NCI-H2196 treated with DMSO at 0.1 percent for 48 hours (cell line): ENCODE data around the gene SRY.
"Not testable (repeated sequence)": the region's sequence is repeated elsewhere in the genome, so short reads cannot be mapped to it uniquely, and the experiment has no call there.

Experiments
- DNase-seq: peaks from one replicate; lab custom pipeline; 2025; ENCODE audit not compliant: unreplicated experiment; lab: John Stamatoyannopoulos, UW

SRY gene

GRCh38 chrY:2787600-2787999 lies at the start of gene SRY:
Gene SRY, minus strand, starts transcription at chrY:2787682. Its CDS starts 79 bp downstream, at chrY:2787603.
- DNase-seq = no peak

- DNase-seq = no peak
Observed at GRCh38 chrY:2837078-2837477, 49.6 kb upstream of the SRY start.

GRCh38 chrY:2835230-2835629 lies 47.7 kb upstream of the SRY start:
- no peak for DNase-seq

GRCh38 chrY:2828497-2828896 lies 41.0 kb upstream of the SRY start:
- no peak for DNase-seq

GRCh38 chrY:2824471-2824870 lies 37.0 kb upstream of the SRY start:
- no peak for DNase-seq

DNA sequence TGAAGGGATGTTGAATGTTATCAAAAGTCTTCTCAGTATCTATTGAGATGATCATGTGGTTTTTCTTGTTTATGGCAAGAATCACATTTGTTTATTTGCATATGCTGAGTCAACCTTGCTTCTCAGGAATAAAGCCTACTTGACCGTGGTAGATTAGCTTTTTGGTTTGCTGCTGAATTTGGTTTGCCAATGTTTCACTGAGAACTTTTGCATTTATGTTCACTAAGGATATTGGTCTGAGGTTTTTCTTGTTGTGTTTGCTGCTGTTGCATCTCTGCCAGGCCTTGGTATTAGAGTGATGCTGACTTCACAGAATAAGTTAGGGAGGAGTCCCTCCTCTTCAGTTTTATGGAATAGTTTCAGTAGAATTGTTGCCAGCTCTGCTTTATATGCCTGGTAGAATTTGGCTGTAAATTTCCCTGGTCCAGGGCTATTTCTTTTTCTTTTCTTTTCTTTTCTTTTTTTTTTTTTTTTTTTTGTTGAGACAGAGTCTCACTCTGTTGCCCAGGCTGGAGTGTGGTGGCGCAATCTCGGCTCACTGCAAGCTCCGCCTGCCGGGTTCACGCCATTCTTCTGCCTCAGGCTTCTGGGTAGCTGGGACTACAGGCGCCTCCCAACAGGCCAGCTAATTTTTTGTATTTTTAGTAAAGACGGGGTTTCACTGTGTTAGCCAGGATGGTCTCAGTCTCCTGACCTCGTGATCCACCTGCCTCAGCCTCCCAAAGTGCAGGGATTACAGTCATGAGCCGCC lies 29.8 kb upstream of the SRY start:
- not testable (repeated sequence) for DNase-seq

DNA sequence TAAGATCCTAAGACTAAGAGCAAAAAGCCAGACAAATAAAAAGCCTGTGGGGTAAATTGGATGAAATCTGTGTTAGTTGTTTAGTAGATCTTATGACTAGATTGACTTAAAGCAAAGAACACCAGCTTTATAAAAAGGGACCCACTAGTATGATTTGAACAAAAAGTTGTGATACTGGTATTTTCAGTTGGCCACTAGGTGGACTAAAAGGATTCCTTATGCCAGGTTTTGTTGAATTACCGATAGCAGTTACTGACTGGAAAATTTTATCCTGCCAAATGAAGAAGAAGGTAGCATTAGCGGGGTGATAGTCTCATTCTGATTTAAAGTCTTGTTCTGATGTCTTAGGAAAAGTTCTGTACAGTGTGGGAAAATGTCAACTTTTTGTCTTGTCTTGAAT lies 12.8 kb upstream of the SRY start:
- DNase-seq = no peak

DNA sequence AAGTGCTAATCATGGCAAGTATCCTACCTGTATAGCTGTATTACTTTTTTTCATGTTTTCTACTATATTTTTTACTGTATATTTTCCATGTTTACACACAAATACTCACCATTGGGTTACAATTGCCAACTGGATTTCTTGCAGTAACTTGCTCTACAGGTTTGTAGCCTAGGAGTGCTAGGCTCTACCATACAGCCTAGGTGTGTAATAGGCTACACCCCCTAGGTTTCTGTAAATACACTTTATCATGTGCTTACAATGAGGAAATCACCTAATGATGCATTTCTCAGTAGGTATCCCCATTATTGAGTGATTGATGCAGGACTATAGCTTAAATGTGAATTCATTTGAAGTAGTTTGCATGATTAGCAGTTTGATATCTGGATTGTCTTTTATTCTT lies 10.5 kb upstream of the SRY start:
- no peak for DNase-seq

- DNase-seq = no peak
Observed at GRCh38 chrY:2796977-2797523, 9.6 kb upstream of the SRY start.

- DNase-seq = no peak
Observed at GRCh38 chrY:2789756-2790155, 2.3 kb upstream of the SRY start.

- DNase-seq = no peak
Observed at GRCh38 chrY:2786876-2787512, 488 bp downstream of the SRY start.
